HepG2 (cell line): ENCODE results near the gene NTN4. TPM values are rescaled to one million over a fixed set of nuclear protein-coding genes. Genes with fewer than 3 reads are reported as not detected.
A peak's percentile ranks its signal among the peaks of the same experiment; 100 is the strongest.

ENCODE experiments used
- AGO2 ChIP-seq: fragments of 200-400 bp; formaldehyde crosslinking; optimal IDR thresholded peaks from 2 replicates; pipeline ENCODE3; 2017; ENCODE audit warnings: mild to moderate bottlenecking, low read depth, low read length, moderate library complexity
- AKAP8 ChIP-seq: sonication (generic); formaldehyde crosslinking; IDR thresholded peaks from 2 replicates; pipeline ENCODE4 v1.5.1; 2020; ENCODE audit warnings: mild to moderate bottlenecking, missing genetic modification reagents
- BCL6 ChIP-seq: IDR thresholded peaks from 2 replicates; pipeline ENCODE4 v1.6.1; 2016; ENCODE audit warnings: missing genetic modification reagents, missing compliant biosample characterization
- BRD4 ChIP-seq: sonication (generic); formaldehyde crosslinking; IDR thresholded peaks from 2 replicates; pipeline ENCODE4 v1.4.0; 2020; ENCODE audit warnings: missing genetic modification reagents
- CAMTA2 ChIP-seq: sonication (generic); formaldehyde crosslinking; IDR thresholded peaks from 2 replicates; pipeline ENCODE4 v1.4.0; 2020; ENCODE audit warnings: mild to moderate bottlenecking, missing genetic modification reagents, borderline replicate concordance
- CENPX ChIP-seq: sonication (generic); formaldehyde crosslinking; IDR thresholded peaks from 2 replicates; pipeline ENCODE4 v1.9.0; 2021; ENCODE audit warnings: mild to moderate bottlenecking, missing genetic modification reagents, moderate library complexity
- MATR3 ChIP-seq: sonication (generic); formaldehyde crosslinking; IDR thresholded peaks from 2 replicates; pipeline ENCODE4 v1.4.0; 2020; ENCODE audit warnings: missing genetic modification reagents
- MEIS2 ChIP-seq: sonication (generic); formaldehyde crosslinking; IDR thresholded peaks from 2 replicates; pipeline ENCODE4 v1.9.0; 2021; ENCODE audit warnings: mild to moderate bottlenecking, missing genetic modification reagents
- MIXL1 ChIP-seq: IDR thresholded peaks from 2 replicates; pipeline ENCODE4 v1.6.1; 2016
- PAWR ChIP-seq: sonication (generic); formaldehyde crosslinking; IDR thresholded peaks from 2 replicates; pipeline ENCODE4 v1.4.0; 2020; ENCODE audit warnings: missing genetic modification reagents, mild to moderate bottlenecking, borderline replicate concordance
- PPARG ChIP-seq: conservative IDR thresholded peaks from 2 replicates; pipeline ENCODE4 v1.6.1; 2016; ENCODE audit warnings: missing biosample characterization, missing genetic modification reagents
- PRMT3 ChIP-seq: sonication (generic); formaldehyde crosslinking; IDR thresholded peaks from 2 replicates; pipeline ENCODE4 v1.8.1; 2022; ENCODE audit warnings: low read depth, mild to moderate bottlenecking, moderate library complexity, missing genetic modification reagents, borderline replicate concordance
- U2AF2 ChIP-seq: fragments of 200-400 bp; formaldehyde crosslinking; IDR thresholded peaks from 2 replicates; pipeline ENCODE4 v1.6.1; 2017; ENCODE audit warnings: low read depth, mild to moderate bottlenecking, low read length
- ZBTB21 ChIP-seq: sonication (generic); formaldehyde crosslinking; IDR thresholded peaks from 2 replicates; pipeline ENCODE4 v1.4.0; 2020; ENCODE audit warnings: missing genetic modification reagents
- ZNF256 ChIP-seq: sonication (generic); formaldehyde crosslinking; conservative IDR thresholded peaks from 2 replicates; pipeline ENCODE4 v1.4.0; 2020; ENCODE audit warnings: missing genetic modification reagents
- ZNF547 ChIP-seq: sonication (generic); formaldehyde crosslinking; IDR thresholded peaks from 2 replicates; pipeline ENCODE4 v1.5.1; 2020; ENCODE audit warnings: mild to moderate bottlenecking, missing genetic modification reagents
- ZNF598 ChIP-seq: sonication (generic); formaldehyde crosslinking; IDR thresholded peaks from 2 replicates; pipeline ENCODE4 v1.5.1; 2020; ENCODE audit warnings: mild to moderate bottlenecking, missing genetic modification reagents, borderline replicate concordance
- ZNF614 ChIP-seq: IDR thresholded peaks from 2 replicates; pipeline ENCODE4 v1.6.1; 2018; ENCODE audit warnings: missing biosample characterization, missing genetic modification reagents, inconsistent platforms, borderline replicate concordance
- ZNF749 ChIP-seq: sonication (generic); formaldehyde crosslinking; IDR thresholded peaks from 2 replicates; pipeline ENCODE4 v1.8.0; 2022; ENCODE audit warnings: mild to moderate bottlenecking, missing genetic modification reagents, moderate library complexity, borderline replicate concordance
- ZSCAN20 ChIP-seq: sonication (generic); formaldehyde crosslinking; IDR thresholded peaks from 2 replicates; pipeline ENCODE4 v1.4.0; 2020; ENCODE audit warnings: missing genetic modification reagents, mild to moderate bottlenecking, borderline replicate concordance
- ZSCAN21 ChIP-seq: sonication (generic); formaldehyde crosslinking; IDR thresholded peaks from 2 replicates; pipeline ENCODE4 v1.8.0; 2022; ENCODE audit warnings: mild to moderate bottlenecking, missing genetic modification reagents, moderate library complexity, borderline replicate concordance
- ZSCAN25 ChIP-seq: sonication (generic); formaldehyde crosslinking; IDR thresholded peaks from 2 replicates; pipeline ENCODE4 v1.8.0; 2022; ENCODE audit warnings: mild to moderate bottlenecking, missing genetic modification reagents
- polyA plus RNA-seq, 8 experiments: library from polyadenylated mRNA; depleted of rRNA in 3 of 8; stranded (reverse) in 7 of 8; unstranded in 1 of 8; fragments of >200 nt; fragmentation: Illumina TruSeq in 4 of 8; extraction: Trizol in 4 of 8; gene quantifications; 2 replicates each; pipeline versions ENCODE4 v1.2.1 to v1.2.3, GENCODE V29; 2011 to 2016; ENCODE audit warnings: low read depth in 4 of 8, missing spikeins in 1 of 8, mixed read lengths in 1 of 8; ENCODE audit not compliant: insufficient read depth in 1 of 8
- total RNA-seq, 5 experiments: library from RNA; depleted of rRNA; stranded (reverse); fragments of >200 nt; fragmentation: Illumina TruSeq; extraction: Trizol; gene quantifications; 2 replicates each; pipeline ENCODE4 v1.2.3, GENCODE V29; 2016; ENCODE audit warnings: low read depth in 1 of 5
- TF ChIP-seq, protein P1 (sequence below), 2 experiments: sonication (generic) in 1 of 2; formaldehyde crosslinking in 1 of 2; IDR thresholded peaks; 2 replicates each; pipeline versions ENCODE4 v1.4.0 to v1.6.1; 2016 to 2020; ENCODE audit warnings: borderline replicate concordance in 1 of 2, low read depth in 1 of 2, mild to moderate bottlenecking in 1 of 2, missing genetic modification reagents in 1 of 2
- TF ChIP-seq, protein P2 (sequence below): sonication (generic); formaldehyde crosslinking; IDR thresholded peaks from 2 replicates; pipeline ENCODE4 v1.8.0; 2022; ENCODE audit warnings: missing genetic modification reagents, mild to moderate bottlenecking, moderate library complexity, borderline replicate concordance

NTN4 gene
- total and polyA plus RNA-seq, 2 of the 13 experiments (the other 11 are each of a cell fraction or from before 2014, with no cell fraction given) = 7.8 to 11.5 TPM

DNA sequence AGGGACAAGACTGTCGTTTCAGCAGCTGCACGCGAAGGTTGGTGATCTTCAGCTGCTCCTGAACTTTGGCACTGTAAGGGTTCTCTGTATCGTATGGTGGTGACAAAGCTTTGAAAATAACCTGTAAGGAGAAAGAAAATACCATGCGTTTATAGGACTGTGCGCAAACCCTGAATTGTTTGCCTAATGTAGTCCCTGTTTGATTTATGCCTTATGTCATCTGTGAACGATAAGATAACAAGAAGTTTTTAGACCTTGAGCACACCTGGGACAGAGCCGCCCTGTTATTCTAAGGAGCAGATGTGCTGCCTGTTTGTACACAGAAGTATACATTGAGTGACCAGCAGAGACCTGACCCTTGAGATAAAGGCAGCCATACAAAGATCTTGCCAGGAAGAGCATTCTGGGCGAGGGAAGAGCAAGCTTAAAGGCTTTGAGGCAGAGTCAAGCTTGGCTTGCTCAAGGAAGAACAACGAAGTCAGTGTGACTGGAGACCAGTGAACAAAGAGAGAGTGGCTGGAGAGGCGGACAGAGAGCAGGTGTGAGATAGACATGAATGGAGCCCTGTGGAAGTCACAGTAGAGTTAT is 52.4 kb downstream of the NTN4 start (continued):
- no peak for TF ChIP-seq MEIS2 (CRISPR knock-in tag)
- peak; percentile 59; the same call in 1 of the 2 replicates for TF ChIP-seq ZSCAN21 (CRISPR knock-in tag)
- no peak for TF ChIP-seq ZSCAN25
- TF ChIP-seq ZNF614 (CRISPR knock-in tag) = 0 out of 2 replicates have a peak, but pooled peaks have one; percentile 25
- TF ChIP-seq, protein P1, sequence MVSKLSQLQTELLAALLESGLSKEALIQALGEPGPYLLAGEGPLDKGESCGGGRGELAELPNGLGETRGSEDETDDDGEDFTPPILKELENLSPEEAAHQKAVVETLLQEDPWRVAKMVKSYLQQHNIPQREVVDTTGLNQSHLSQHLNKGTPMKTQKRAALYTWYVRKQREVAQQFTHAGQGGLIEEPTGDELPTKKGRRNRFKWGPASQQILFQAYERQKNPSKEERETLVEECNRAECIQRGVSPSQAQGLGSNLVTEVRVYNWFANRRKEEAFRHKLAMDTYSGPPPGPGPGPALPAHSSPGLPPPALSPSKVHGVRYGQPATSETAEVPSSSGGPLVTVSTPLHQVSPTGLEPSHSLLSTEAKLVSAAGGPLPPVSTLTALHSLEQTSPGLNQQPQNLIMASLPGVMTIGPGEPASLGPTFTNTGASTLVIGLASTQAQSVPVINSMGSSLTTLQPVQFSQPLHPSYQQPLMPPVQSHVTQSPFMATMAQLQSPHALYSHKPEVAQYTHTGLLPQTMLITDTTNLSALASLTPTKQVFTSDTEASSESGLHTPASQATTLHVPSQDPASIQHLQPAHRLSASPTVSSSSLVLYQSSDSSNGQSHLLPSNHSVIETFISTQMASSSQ (IDR thresholded peaks at IDR 0.05; ENCODE audit: low read depth) = no peak
- TF ChIP-seq, protein P1 (CRISPR knock-in tag; IDR thresholded peaks at IDR 0.05; ENCODE audit: borderline replicate concordance) = peak; percentile 69; the same call in 1 of the 2 replicates
- no peak for TF ChIP-seq AKAP8
- TF ChIP-seq ZBTB21 (CRISPR knock-in tag) = no peak
- no peak for TF ChIP-seq CENPX (CRISPR knock-in tag)
- TF ChIP-seq ZNF256 = no peak
- no peak for TF ChIP-seq BRD4 (CRISPR knock-in tag)
- TF ChIP-seq CAMTA2 (CRISPR knock-in tag) = no peak
- TF ChIP-seq, protein P2, sequence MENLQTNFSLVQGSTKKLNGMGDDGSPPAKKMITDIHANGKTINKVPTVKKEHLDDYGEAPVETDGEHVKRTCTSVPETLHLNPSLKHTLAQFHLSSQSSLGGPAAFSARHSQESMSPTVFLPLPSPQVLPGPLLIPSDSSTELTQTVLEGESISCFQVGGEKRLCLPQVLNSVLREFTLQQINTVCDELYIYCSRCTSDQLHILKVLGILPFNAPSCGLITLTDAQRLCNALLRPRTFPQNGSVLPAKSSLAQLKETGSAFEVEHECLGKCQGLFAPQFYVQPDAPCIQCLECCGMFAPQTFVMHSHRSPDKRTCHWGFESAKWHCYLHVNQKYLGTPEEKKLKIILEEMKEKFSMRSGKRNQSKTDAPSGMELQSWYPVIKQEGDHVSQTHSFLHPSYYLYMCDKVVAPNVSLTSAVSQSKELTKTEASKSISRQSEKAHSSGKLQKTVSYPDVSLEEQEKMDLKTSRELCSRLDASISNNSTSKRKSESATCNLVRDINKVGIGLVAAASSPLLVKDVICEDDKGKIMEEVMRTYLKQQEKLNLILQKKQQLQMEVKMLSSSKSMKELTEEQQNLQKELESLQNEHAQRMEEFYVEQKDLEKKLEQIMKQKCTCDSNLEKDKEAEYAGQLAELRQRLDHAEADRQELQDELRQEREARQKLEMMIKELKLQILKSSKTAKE = no peak
- no peak for TF ChIP-seq MATR3
- no peak for TF ChIP-seq ZNF598 (CRISPR knock-in tag)
- no peak for TF ChIP-seq ZSCAN20 (CRISPR knock-in tag)
- no peak for TF ChIP-seq PAWR
- TF ChIP-seq ZNF547 = no peak
- TF ChIP-seq BCL6 (CRISPR knock-in tag) = peak; percentile 60
- no peak for TF ChIP-seq ZNF749 (CRISPR knock-in tag)
- peak; percentile 59; the same call in 1 of the 2 replicates for TF ChIP-seq MIXL1 (CRISPR knock-in tag)
- TF ChIP-seq U2AF2 = no peak
- no peak for TF ChIP-seq AGO2
- no peak for TF ChIP-seq PRMT3 (CRISPR knock-in tag)
- peak; percentile 81; the same call in 1 of the 2 replicates for TF ChIP-seq PPARG (CRISPR knock-in tag)
